ENCODE results near the gene EIF4G3.

DNA sequence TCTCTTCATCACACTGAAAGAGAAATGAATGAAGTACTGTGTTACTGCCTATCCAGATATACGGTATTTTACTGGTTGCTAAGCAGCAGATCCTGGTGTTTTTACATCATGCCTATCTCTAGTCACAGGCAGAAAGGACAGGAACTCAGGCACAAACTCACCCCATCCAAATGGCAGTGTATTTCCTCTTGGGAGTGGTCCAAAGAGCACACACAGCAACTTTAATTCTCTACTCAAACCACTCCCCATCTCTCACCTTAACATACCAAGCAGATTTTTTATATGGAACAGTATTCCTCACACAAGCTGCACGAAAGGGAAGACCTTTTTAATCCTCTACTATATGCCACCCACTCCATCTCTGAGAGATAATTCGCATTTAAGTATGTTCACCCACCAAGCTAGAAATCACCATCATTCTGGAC, 27.3 kb downstream of the EIF4G3 start:
- TF ChIP-seq, protein P1, sequence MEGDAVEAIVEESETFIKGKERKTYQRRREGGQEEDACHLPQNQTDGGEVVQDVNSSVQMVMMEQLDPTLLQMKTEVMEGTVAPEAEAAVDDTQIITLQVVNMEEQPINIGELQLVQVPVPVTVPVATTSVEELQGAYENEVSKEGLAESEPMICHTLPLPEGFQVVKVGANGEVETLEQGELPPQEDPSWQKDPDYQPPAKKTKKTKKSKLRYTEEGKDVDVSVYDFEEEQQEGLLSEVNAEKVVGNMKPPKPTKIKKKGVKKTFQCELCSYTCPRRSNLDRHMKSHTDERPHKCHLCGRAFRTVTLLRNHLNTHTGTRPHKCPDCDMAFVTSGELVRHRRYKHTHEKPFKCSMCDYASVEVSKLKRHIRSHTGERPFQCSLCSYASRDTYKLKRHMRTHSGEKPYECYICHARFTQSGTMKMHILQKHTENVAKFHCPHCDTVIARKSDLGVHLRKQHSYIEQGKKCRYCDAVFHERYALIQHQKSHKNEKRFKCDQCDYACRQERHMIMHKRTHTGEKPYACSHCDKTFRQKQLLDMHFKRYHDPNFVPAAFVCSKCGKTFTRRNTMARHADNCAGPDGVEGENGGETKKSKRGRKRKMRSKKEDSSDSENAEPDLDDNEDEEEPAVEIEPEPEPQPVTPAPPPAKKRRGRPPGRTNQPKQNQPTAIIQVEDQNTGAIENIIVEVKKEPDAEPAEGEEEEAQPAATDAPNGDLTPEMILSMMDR (conservative IDR thresholded peaks at IDR 0.05 in 1 of 2, IDR thresholded peaks at IDR 0.05 in 1 of 2; ENCODE audit: low read depth in 1 of 2, low read length in 2 of 2): no peak
- no peak for TF ChIP-seq EZH2 (IDR thresholded peaks at IDR 0.05; ENCODE audit: low read length, missing control alignments)
